IMR-90 (cell line): ENCODE results near the gene MCFD2. TPM values are rescaled to one million over a fixed set of nuclear protein-coding genes. Genes with fewer than 3 reads are reported as not detected.
A peak's percentile ranks its signal among the peaks of the same experiment; 100 is the strongest.

Experiments used
- ATAC-seq: fragments of 200-7000 bp; cut with Tn5 transposase; 2 replicates; pipeline ENCODE4 v1.9.1; 2020; ENCODE audit warnings: low read depth, mild to moderate bottlenecking, moderate library complexity
- BruUV-seq: library from RNA; stranded (reverse); fragments of 400-500 nt; replicated peaks from 2 replicates; lab custom pipeline; 2021; lab: Mats Ljungman, UMichigan
- CTCF ChIA-PET: fragments of 300-600 bp; formaldehyde crosslinking; extraction: SDS; loops from one replicate; lab custom pipeline; 2021; ENCODE audit warnings: antibody characterized with exemption; lab: Yijun Ruan, JAX
- POLR2A ChIA-PET: fragments of 300-600 bp; sonication (Branson Sonifier 250); formaldehyde crosslinking; loops from one replicate; lab custom pipeline; 2022; ENCODE audit warnings: antibody characterized with exemption; ENCODE audit not compliant: unreplicated experiment; lab: Charles Lee
- DNase-seq: peaks from one replicate; pipeline ENCODE4 v3.0.0; 2013
- H2AFZ ChIP-seq: replicated peaks from 2 replicates; pipeline ENCODE3; 2013; ENCODE audit warnings: low read length, mild to moderate bottlenecking; ENCODE audit not compliant: poor library complexity
- H2AK5ac ChIP-seq: 2 replicates; pipeline ENCODE4 v1.6.1; 2013; ENCODE audit warnings: low read depth, low read length, inconsistent platforms
- H2AK9ac ChIP-seq: replicated peaks from 2 replicates; pipeline ENCODE3; 2013; ENCODE audit warnings: mild to moderate bottlenecking, low read depth, low read length, moderate library complexity; ENCODE audit not compliant: poor library complexity
- H2BK120ac ChIP-seq: 2 replicates; pipeline ENCODE4 v1.6.1; 2013; ENCODE audit warnings: low read depth, low read length, inconsistent platforms
- H2BK15ac ChIP-seq: 3 replicates; pipeline ENCODE4 v1.6.1; 2013; ENCODE audit warnings: low read depth, low read length, inconsistent platforms
- H2BK20ac ChIP-seq: 2 replicates; pipeline ENCODE4 v1.6.1; 2013; ENCODE audit warnings: low read depth, mild to moderate bottlenecking, inconsistent platforms, low read length, moderate library complexity
- H2BK5ac ChIP-seq: 2 replicates; pipeline ENCODE4 v1.6.1; 2013; ENCODE audit warnings: mild to moderate bottlenecking, low read depth, low read length, inconsistent platforms; ENCODE audit not compliant: poor library complexity, severe bottlenecking
- H3K14ac ChIP-seq: replicated peaks from 2 replicates; pipeline ENCODE4 v1.6.1; 2013; ENCODE audit warnings: low read depth, low read length, inconsistent platforms
- H3K18ac ChIP-seq: 2 replicates; pipeline ENCODE4 v1.6.1; 2013; ENCODE audit warnings: low read depth, low read length, control low read depth
- H3K23ac ChIP-seq: 2 replicates; pipeline ENCODE4 v1.6.1; 2013; ENCODE audit warnings: low read depth, low read length, inconsistent platforms
- H3K27ac ChIP-seq: 2 replicates; pipeline ENCODE4 v1.5.1; 2013; ENCODE audit warnings: mild to moderate bottlenecking, control low read depth, low read length; ENCODE audit not compliant: insufficient read depth
- H3K27me3 ChIP-seq: 2 replicates; pipeline ENCODE4 v1.6.1; 2013; ENCODE audit warnings: low read length; ENCODE audit not compliant: control insufficient read depth, insufficient read depth
- H3K36me3 ChIP-seq: 2 replicates; pipeline ENCODE4 v1.6.1; 2013; ENCODE audit warnings: low read length, mixed read lengths; ENCODE audit not compliant: control insufficient read depth, insufficient read depth
- H3K4ac ChIP-seq: 2 replicates; pipeline ENCODE4 v1.6.1; 2013; ENCODE audit warnings: low read depth, low read length, inconsistent platforms
- H3K4me1 ChIP-seq: 2 replicates; pipeline ENCODE4 v1.6.1; 2013; ENCODE audit warnings: low read length, mixed read lengths; ENCODE audit not compliant: control insufficient read depth, insufficient read depth
- H3K4me2 ChIP-seq: 2 replicates; pipeline ENCODE4 v1.6.1; 2013; ENCODE audit warnings: low read depth, mild to moderate bottlenecking, control low read depth, low read length, moderate library complexity
- H3K4me3 ChIP-seq: 2 replicates; pipeline ENCODE4 v1.5.1; 2013; ENCODE audit warnings: low read depth, mild to moderate bottlenecking, control low read depth, low read length, moderate library complexity; ENCODE audit not compliant: insufficient read depth
- H3K56ac ChIP-seq: 2 replicates; pipeline ENCODE4 v1.6.1; 2013; ENCODE audit warnings: low read length, inconsistent platforms; ENCODE audit not compliant: insufficient read depth; ENCODE audit errors: extremely low read depth
- H3K79me1 ChIP-seq, 2 experiments: 2 replicates each; pipeline ENCODE4 v1.6.1; 2013; ENCODE audit warnings: low read length in 2 of 2, inconsistent platforms in 1 of 2, low read depth in 1 of 2
- H3K9ac ChIP-seq: 2 replicates; pipeline ENCODE4 v1.6.1; 2013; ENCODE audit warnings: low read depth, low read length, control low read depth
- H3K9me1 ChIP-seq: 2 replicates; pipeline ENCODE4 v1.6.1; 2013; ENCODE audit warnings: low read length, inconsistent platforms; ENCODE audit not compliant: insufficient read depth
- H3K9me3 ChIP-seq: 2 replicates; pipeline ENCODE4 v1.6.1; 2013; ENCODE audit warnings: low read length; ENCODE audit not compliant: control insufficient read depth, insufficient read depth
- H4K20me1 ChIP-seq: 2 replicates; pipeline ENCODE4 v1.6.1; 2013; ENCODE audit warnings: low read length, inconsistent platforms; ENCODE audit not compliant: insufficient read depth
- H4K5ac ChIP-seq: 2 replicates; pipeline ENCODE4 v1.6.1; 2013; ENCODE audit warnings: mild to moderate bottlenecking, low read depth, low read length, control low read depth
- H4K8ac ChIP-seq, 2 experiments: 2 replicates each; pipeline ENCODE4 v1.6.1; 2013; ENCODE audit warnings: low read depth in 2 of 2, low read length in 2 of 2, control low read depth in 1 of 2, inconsistent platforms in 1 of 2
- H4K91ac ChIP-seq: 2 replicates; pipeline ENCODE4 v1.6.1; 2013; ENCODE audit warnings: low read depth, low read length, inconsistent platforms; ENCODE audit not compliant: insufficient read depth
- BHLHE40 ChIP-seq: fragments of 150-350 bp; IDR thresholded peaks from 2 replicates; pipeline ENCODE4 v1.6.1; 2016; ENCODE audit warnings: mild to moderate bottlenecking, low read depth, low read length
- NFE2L2 ChIP-seq: fragments of 150-350 bp; IDR thresholded peaks from 2 replicates; pipeline ENCODE4 v1.6.1; 2016; ENCODE audit warnings: low read depth, mild to moderate bottlenecking, low read length
- RFX5 ChIP-seq: IDR thresholded peaks from 2 replicates; pipeline ENCODE4 v1.8.0; 2012; ENCODE audit warnings: low read depth, mild to moderate bottlenecking, low read length, moderate library complexity
- WGBS, 2 experiments: methylation state at CpG; one replicate each; pipeline versions ENCODE4 v1.1.5 to v1.1.7; 2013; ENCODE audit warnings: missing lambda C conversion rate in 2 of 2; ENCODE audit not compliant: insufficient read length in 1 of 2; ENCODE audit errors: extremely low coverage in 2 of 2; 5-methylcytosine and 5-hydroxymethylcytosine counted together
- dilution Hi-C: fragments of 300-500 bp; cut with HindIII; formaldehyde crosslinking; loops from one replicate; pipeline ENCODE4 v1.14.3; 2018; ENCODE audit warnings: low sequenced_read_pairs; ENCODE audit not compliant: unreplicated experiment
- in situ Hi-C: fragments of 300-500 bp; cut with MboI; formaldehyde crosslinking; loops from 3 replicates; pipeline ENCODE4 v1.14.3; 2019; ENCODE audit warnings: low sequenced_read_pairs, inconsistent platforms, mixed read lengths
- intact Hi-C: fragments of 100-400 bp; cut with micrococcal nuclease; formaldehyde crosslinking; loops from 2 replicates; pipeline ENCODE4 v1.10.0; 2022
- polyA plus RNA-seq, 3 experiments: library from polyadenylated mRNA; depleted of rRNA; stranded (reverse); fragments of >200 nt; gene quantifications; 2 replicates each; pipeline ENCODE4 v1.2.3, GENCODE V29; 2012; ENCODE audit warnings: low replicate concordance in 1 of 3
- total RNA-seq: library from RNA; depleted of rRNA; stranded (reverse); fragments of >200 nt; gene quantifications from 2 replicates; pipeline ENCODE4 v1.2.3, GENCODE V29; 2012
- TF ChIP-seq, protein P1 (sequence below): fragments of 150-350 bp; IDR thresholded peaks from 2 replicates; pipeline ENCODE4 v1.6.1; 2016; ENCODE audit warnings: low read depth, mild to moderate bottlenecking, low read length, moderate library complexity, borderline replicate concordance

MCFD2 gene
- total and polyA plus RNA-seq, 2 of the 4 experiments (the other 2 are of a cell fraction): 145 to 177 TPM

DNA sequence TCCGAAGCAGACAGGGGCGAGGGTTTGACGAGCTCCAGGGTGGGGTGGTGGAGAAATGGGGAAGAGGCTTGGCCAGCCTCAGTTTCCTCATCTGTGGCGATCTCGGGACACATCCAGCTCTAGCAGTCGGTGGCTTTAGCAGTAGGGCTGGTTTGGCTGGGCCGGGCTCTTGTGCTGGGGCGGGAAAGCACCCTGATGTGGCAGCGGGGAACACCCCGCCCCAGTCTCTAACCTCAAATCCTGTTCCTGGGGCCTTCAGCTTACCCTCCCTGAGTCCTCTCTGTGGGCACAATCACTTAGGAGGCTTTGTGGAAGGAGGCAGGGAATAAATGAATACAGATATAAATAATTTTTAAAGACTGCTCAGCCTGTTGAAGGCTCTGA, 26.5 kb upstream of the MCFD2 start:
- Histone ChIP-seq H3K4me3 (peak overlapping the region; percentile 93), H3K14ac (peak overlapping the region; percentile 72), H4K8ac (peak overlapping the region; percentile 46 to 61; a peak in 2 of 4 replicates), H4K91ac (peak overlapping the region; percentile 79), H2AK9ac (peak overlapping the region; percentile 90), H3K23ac (peak overlapping the region; percentile 95), H3K18ac (peak overlapping the region; percentile 33; the same call in 1 of the 2 replicates), H3K4me2 (peak overlapping the region; percentile 98), H3K9ac (peak overlapping the region; percentile 96), H3K56ac (peak overlapping the region; percentile 59), H2BK120ac (peak overlapping the region; percentile 42; the same call in 1 of the 2 replicates), H3K9me1 (peaks cover 33% of the 10 kb centered on the region), H3K27me3 (no peaks in the 10 kb centered on the region), H2AK5ac (peak overlapping the region; percentile 50), H3K4ac (peak overlapping the region; percentile 70), H2BK5ac (peak overlapping the region; percentile 68), H3K4me1 (peaks cover 23% of the 10 kb centered on the region), H4K20me1 (peaks cover 15% of the 10 kb centered on the region; the same call in 1 of the 2 replicates), H3K9me3 (no peaks in the 10 kb centered on the region), H4K5ac (peak overlapping the region; percentile 44; the same call in 1 of the 2 replicates), H2AFZ (peak overlapping the region; percentile 84), H2BK15ac (peak overlapping the region; percentile 67; the same call in 1 of the 3 replicates), H3K79me1 (peaks cover 46 to 70% of the 10 kb centered on the region in 2 experiments), H3K36me3 (peaks cover 8% of the 10 kb centered on the region), H3K27ac (peak overlapping the region; percentile 90), H2BK20ac (0 out of 2 replicates have a peak overlapping the region, but pooled peaks have one; percentile 5)
- CTCF ChIA-PET: interaction anchor here (0.6 kb wide), 1 partner anchor 1642 kb away, joined by 3 read pairs; no protein-coding TSS in a partner anchor
- no peak for ATAC-seq
- intact Hi-C loops: no loop called here
- TF ChIP-seq NFE2L2 (no peak), BHLHE40 (no peak), RFX5 (no peak)
- TF ChIP-seq, protein P1, sequence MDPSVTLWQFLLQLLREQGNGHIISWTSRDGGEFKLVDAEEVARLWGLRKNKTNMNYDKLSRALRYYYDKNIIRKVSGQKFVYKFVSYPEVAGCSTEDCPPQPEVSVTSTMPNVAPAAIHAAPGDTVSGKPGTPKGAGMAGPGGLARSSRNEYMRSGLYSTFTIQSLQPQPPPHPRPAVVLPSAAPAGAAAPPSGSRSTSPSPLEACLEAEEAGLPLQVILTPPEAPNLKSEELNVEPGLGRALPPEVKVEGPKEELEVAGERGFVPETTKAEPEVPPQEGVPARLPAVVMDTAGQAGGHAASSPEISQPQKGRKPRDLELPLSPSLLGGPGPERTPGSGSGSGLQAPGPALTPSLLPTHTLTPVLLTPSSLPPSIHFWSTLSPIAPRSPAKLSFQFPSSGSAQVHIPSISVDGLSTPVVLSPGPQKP: no peak
- dilution Hi-C loops: no loop called here
- POLR2A ChIA-PET: interaction anchor here (0.6 kb wide), 1 partner anchor 24 kb away, joined by 5 read pairs; no protein-coding TSS in a partner anchor
- no peak for DNase-seq
- in situ Hi-C loops: no loop called here
- WGBS, 2 experiments: 10% methylated on average over 5 of the region's 10 CpGs; no CpG with 5 or more reads in 1 of the 2 experiments
- BruUV-seq: no TSS peak
